RPMI7951 (cell line): ENCODE results near the gene GZF1. TPM values are rescaled to one million over a fixed set of nuclear protein-coding genes. Genes with fewer than 3 reads are reported as not detected.

Experiments used
- DNase-seq: peaks from one replicate; pipeline ENCODE4 v3.0.0-alpha.2; 2012; ENCODE audit warnings: low read depth
- total RNA-seq: library from RNA; depleted of rRNA; stranded (reverse); fragments of >200 nt; shearing (Covaris generic); gene quantifications from 2 replicates; pipeline ENCODE4 v1.2.3, GENCODE V29; 2014

Gene GZF1
- total RNA-seq, 1 experiment from 2014 or later = 16.2 TPM

DNA sequence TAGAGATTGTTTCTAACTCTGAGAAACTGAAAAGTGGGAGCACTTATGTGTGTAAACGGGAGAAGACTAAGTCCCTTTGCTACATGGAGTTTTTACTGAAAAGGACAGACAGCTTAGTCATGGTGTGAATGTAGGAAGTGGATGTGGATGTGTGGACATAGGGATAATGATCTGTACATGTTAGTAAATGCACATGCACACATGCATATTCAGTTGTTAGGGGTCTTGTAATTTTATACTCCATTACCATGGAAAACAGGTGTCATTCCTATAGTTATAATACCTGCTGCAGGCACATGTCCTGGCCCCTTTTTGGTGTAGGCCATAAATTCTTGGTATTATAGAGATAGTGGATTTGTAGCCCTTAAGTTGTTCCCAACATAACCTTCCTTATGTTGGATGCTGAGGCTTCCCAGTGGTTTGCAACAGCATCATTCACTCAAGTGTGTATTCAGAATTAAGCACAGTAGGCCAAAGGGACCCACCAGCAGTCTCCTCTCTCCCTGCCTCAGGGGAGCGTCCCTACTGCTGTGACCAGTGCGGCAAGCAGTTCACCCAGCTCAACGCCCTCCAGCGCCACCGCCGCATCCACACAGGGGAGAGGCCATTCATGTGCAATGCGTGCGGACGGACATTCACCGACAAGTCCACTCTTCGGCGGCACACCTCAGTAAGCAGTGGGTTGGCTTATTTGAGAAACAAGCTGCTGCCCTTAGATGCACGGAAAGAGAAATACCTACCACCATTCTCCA lies 7.3 kb downstream of the GZF1 start:
- DNase-seq = no peak

DNA sequence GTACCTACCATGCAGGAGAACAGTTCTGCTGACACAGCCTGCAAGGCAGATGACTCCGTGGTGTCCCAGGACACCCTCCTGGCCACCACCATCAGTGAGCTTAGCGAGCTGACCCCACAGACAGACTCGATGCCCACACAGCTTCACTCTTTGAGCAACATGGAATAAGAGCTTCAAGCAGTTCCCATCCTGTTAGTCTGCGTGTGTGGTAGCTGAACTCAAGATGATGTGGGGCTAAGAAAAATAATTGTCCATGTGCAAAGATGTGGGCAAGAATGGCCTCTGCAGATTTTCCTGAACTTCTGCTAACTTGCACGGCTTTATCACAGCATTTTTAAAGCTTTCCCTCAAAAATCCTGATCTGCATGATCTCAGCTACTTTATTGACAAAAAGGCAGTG lies 8.3 kb downstream of the GZF1 start:
- DNase-seq = no peak

DNA sequence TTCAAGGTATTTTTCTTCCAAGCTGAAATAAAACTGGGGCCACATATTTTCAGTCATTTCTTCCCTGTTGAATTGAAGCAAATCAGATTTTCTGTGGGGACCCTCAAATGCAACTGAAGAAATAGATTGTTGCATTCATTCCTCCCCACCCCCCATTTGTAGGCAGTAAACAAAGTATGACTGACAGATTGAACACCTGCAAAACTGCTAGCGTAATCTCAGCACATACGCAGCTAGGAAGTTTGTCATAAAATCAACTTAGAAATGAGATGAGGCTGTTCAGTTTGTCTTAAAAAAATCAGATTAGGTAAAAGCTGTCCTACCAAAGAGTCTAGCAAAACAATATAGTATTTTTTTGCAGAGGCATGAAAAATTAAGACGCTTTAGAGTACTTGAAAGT lies 8.9 kb downstream of the GZF1 start:
- no peak for DNase-seq

DNA sequence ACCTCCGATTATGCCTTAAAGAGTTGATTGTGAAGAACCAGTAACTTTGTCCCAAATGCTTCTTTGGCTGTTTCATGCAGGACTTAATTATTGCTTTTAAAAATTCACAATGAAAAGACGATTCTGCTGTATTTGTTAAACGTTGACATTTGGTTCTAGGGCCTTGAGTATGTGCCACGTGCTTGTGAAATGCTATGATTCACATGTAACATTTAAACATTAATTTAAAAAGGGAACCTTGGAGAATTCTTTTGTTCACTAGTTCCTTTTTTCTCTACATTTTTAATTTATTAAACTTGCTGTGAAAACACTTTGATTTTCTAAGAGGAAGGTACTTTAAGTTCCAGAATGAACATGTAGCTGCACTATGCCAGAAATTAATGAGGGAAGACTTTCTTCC lies 9.5 kb downstream of the GZF1 start:
- no peak for DNase-seq

DNA sequence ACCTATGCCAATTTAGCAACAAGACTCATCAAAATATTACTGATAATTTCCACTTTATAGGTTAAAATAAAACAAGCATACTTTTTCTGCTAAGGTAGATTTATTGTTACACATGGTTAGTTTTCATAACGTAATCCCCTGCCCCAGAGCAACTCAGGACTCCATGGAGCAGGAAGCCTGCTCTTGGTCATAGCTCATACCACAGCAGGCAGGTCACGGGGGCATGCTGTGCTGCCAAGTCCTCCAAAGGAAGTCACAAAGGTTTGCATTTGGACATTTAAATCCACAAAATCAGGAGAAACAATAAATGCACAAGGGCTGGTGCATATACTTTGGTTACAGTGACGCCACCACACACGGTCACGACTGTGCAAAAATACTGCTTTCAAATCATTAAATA lies 12.5 kb downstream of the GZF1 start:
- no peak for DNase-seq

DNA sequence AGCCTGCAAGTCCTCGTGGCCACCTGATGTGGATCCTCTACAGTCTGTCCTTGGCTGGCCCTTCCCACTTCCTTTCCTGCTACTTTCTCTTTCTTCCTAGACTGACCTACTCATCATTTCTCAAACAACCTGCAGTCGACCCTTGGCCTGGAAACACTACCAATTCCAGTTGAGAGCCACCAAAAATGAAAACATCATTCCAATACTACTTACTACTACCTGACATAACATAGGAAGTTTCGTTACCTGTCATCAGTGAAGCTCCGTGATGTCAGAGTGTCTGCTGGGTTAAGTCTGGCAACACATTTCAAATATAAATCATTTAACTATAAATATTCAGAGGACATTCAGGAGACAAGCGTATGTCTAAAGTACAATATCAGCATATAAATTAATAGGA lies 13.8 kb downstream of the GZF1 start:
- no peak for DNase-seq

DNA sequence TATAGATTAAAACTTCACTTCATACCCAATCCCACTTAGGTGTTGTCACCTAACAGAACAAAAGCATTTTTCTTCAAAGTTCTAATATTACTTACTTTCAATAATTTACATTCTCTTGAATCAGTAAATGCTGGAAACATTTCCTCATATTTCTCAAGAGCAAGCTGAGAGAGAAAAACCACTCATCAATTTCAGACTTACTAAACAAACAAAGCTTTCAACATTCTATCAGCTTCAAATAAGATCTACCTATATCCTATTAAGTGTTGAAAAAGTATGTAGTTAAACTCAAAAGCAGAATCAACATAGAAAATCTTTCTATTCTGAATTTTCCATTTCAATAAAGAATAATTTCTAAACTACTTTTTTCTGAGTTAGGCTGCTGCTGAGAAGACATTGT lies 17.8 kb downstream of the GZF1 start:
- DNase-seq = no peak

DNA sequence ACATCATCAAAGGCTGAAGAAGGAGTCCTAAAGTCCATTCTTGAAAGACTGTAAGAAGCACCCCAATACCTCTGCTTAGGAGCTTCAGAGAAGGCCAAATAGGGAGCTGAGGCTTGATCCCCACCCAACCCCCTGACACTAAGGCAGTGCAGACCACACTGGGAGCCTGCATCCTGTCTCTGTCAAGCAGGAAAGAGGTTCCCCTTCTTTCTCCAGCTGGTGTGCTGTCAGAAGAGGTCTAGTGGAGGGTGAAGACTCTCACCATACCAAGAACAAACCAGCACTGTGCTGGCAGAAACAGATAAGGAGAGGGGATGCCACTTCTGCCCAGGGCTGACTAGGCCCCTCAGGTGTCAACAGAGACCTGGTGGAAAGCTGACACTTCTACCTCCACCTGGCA lies 19.9 kb downstream of the GZF1 start:
- DNase-seq = no peak

DNA sequence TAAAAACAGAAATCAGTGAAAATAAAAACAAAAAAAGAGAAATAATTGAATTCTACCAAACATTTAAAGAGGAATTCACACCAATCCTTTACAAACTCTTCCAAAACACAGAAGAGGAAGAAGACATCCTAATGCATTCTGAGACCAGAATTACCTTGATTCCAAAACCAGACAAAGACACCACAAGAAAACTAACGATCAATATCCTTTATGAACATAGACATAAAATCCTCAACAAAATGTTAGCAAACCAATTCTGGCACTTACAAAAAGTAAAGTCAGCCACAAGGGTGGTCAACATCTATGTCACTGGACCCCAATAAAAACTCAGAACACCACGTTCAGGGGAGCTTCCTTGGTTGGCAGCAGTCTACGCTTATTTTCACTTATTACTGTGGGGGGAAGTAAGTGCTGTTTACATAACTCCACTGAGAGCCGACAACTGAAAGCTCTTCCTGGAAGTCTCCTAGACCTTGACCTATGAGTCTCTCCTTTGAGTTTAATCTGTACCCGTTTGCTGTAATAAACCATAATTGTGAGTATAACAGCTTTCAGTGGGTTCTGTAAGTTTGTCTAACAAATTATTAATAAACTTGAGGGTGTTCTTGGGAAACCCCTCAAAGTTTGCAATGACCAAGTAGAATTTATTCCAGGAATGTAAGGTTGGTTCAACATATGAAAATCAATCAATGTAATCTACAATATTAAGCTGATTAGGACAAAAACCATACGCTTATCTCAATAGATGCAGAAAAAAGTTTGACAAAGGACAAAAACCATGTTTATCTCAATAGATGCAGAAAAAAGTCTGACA lies 24.5 kb downstream of the GZF1 start:
- no peak for DNase-seq

DNA sequence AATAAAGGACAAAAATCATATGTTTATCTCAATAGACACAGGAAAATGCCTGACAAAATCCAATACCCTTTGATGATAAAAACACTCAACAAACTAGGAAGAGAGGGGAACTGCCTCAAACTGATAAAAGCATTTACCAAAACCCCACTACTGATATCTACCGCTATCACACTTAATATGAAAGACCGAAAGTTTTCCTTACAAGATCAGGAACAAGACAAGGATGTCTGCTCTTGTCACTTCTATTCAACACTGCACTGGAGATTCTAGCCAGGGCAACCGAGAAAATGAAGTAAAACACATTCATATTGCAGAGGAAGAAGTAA lies 25.1 kb downstream of the GZF1 start:
- no peak for DNase-seq

DNA sequence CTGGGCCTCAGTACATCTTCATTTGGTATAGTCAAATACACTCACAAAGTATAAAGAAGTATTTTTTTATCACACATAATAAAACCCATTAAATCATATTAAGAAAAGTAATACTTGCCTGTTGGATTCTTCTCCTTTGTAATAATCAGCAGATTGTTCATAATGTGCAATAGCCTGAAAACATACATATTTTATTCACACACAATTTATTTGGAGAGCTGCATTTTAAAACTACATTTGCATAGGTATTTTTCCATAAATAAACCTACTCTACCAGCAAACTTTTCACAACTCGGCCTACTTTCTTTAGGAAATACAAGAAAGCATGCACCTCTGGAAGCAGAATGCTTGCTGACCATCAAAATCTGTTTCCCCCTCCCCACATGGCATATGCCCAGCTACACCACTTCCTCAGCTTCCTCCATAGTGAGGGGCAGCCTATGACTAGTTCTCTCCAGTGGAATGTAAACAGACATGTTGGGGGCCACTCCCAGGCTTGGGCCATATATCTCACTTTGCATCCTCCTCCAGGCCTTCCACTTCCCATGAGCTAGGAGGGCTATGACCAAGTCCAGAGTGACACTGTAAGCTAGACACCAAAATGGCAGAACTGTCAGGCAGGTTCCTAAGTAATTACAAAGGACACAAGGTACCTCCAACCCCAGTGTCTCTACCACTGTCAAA lies 28.3 kb downstream of the GZF1 start:
- no peak for DNase-seq

DNA sequence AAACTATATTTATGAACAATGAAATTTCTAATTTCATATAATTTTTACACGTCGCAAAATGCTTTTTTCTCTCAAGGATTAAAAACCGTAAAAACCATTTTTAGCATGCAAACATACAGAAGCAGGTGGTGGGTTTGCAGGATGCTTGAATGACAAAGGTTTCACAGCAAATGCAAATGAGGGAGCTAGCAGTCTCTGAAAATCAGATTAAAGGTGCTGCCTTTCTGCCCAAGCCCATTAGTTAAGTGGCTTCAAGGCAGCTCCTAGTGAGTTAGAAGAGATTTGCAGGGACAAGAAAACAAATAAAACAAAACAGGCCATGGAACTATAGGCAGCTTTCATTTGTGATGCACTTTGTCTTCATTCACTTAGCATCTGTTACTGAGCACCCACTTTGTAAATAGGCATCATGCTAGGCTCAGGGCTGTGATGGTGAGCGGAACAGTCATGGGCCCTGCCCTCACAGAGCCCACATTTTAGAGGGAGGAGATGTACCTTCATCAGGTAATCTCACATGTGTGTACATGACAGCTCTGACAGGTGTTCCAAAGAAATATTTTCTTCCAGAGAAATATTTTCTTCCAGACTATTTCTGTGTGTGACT lies 29.8 kb downstream of the GZF1 start:
- DNase-seq = no peak

DNA sequence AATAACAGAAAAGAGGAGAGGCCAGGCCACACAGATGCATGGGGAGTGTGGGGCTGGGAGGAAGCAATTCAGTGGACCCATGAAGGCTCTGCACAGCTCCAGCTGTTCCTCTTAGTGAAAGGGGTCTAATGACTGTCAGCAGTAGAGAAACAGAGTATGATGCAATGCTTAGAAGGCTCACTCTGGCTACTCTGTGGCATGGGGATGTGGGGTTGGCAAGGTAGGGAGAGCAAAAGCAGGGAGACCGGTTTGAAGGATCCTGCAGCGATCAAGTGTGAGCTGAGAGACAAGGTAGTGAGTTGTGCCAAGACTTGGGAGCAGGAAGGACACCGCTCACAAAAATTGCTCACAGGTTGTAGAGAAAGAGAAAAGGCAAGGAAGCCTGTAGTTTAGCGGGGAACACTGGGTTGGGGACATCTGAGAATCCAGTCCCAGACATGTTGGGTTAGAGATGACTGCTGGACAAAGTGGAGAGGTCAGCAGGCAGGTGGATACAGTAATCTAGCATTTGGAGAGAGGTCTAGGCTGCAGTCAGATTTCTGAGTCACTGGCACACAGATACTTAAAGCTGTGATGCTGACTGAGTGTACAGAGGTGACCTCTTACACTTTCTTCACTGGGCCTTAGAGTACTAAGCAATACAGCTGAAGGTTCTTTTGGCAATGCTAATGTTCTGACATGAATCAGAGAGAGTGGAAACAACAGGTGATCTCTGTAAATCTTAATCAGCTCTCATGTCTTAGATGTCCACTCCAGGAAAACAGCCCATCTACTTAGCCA lies 32.2 kb downstream of the GZF1 start:
- DNase-seq = no peak

DNA sequence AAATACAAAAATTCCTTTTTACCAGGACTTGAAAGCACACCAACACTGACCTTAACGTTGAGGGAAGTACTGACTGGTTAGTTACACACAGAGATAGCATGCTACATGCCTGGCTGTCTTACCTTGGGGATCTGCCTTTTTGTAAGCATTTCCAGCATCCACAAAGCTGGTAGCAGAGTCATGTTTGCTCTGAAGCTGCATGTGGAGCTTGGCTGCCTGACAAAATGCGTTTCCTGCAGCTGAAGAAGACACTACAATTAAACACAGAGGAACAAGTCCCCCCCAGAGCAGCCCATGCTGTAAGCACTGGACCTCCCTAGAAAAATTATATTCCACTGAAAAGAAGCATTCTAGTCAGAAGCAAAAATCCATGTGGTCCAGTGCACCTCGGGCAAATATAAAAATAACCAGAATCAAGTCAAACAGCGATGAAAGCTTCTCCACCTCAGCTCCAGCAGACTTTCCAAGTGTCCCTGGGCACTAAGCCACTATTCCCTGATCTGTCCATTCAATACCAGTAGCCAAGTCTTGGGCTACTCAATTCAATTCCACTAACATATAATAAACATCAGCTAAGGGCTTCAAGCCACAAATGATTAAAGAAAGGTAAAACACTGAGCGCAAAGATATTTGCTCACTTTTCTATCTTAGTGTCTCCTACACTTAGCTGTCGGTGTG lies 35.1 kb downstream of the GZF1 start:
- no peak for DNase-seq

DNA sequence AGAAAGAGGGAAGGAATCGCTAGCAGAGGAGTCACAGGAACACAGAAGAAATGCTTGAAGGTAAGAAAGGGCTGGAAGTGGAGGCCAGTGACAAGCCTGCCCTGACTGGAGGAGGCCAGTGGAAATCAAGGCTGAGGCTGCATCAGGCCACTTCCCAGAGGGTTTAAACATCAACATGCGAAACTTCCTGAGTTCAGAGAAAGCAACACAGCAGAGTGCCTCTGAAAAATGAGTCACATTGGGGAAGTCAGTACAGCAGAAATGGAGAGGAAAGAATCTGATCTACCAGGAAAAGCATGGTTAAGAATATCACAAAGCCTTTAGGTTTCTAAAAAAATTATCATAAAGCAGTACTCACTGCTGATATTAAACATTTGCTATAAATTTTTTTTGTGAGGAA lies 36.0 kb downstream of the GZF1 start:
- DNase-seq = no peak

DNA sequence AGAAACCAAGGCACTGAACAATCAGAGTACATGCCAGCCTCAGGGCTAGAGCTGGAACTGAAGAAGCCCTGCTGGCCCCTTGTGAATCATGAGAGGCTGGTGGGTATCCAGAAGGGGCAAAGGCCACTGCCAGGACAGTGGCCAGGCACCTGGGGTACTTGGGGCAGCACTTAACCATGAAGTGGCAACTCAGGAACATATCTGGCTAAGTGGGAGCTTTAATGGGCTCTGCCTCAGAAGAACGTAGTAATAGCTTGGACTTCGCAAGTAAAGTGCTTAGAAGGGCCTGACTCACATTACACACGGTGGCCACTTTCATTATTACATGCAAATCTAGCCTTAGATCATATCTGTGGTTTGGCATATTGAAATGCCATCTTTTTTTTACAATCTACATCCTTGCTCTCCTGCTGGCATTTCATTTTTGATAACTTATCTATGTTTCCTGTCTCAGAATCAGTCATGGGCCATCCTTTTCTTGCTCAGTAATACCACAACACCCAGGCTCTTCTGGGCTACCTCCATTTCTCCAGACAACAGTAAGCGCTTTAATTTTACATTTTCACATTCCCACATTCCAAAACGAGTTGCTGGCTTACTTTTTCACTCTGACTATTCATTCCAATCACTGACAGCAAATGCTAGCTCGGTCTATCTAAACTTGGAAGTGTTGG lies 37.7 kb downstream of the GZF1 start:
- peak; percentile 41 for DNase-seq

DNA sequence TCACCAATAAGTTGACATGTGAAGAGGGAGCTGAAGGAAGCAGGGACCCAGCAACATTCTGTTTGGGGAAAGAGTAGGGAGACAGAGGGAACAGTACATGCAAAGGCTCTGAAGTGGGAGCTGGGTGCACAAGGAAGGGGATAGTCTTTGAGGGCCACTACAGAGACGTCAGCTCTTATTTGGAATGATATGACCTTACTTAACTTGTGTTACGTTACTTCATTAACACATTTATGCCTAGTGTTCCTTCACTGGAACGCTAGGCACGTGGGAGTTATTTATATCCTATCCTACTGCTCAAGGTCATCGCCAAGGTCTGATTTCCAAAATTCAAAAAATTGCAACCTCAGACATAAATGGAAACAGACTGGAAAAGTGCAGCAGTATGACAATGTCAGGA lies 39.1 kb downstream of the GZF1 start:
- DNase-seq = no peak

DNA sequence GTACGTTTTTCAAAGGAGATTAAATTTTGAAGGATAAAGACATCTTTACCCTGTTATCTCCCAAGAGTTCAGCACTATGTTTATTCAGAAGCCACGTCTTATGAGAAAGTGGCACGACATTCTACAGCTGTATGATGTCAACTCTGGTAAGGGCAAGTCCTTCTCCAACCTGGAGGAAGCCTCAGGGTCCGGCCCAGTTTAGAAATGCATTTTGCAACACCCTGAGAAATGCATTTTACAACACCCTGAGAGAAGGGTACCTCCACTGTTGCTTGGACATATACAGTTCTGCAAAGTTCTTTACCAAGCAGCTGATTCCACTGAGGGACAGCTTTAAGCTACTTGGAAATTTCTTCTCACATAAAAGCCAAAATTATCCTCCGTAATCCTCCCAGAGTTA lies 41.8 kb downstream of the GZF1 start:
- no peak for DNase-seq

DNA sequence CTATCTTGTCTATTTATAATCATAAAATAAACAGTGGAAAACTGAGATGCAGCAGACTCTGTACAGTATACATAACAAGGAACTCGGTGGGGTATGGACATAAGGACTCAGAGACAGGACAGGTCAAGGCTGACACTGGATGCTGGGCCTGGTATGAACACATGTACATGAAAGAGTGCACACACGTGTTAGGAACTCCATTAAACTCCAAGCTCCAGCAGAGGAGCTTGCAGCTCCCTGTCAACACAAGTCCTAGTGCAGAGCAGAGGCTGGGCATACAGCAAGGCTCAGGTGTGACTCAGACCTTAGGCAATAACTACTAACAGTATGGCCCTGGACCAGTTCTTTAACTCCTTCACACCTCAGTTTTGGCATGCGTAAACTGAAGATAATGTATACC lies 42.2 kb downstream of the GZF1 start:
- no peak for DNase-seq

DNA sequence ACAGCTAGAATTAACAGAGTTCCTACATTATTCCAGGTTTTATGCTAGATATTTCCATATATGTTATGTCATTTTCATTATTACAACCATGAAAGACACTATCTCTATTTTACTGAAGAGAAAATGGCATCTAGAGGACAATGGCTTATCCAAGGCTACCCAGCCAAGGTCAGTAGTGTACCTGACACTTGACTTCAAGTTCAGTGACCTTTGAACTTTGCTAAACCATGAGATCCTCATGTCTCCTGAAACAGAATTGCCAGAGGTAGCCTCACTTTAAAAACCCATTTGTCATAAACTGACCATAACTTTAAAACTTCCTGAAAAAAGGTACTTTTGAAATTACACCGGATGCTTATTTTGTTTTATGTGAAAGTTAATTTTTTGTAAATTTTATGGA lies 44.9 kb downstream of the GZF1 start:
- DNase-seq = no peak
